GM18508 (cell line): ENCODE results near the gene HECTD4.
"Not testable (repeated sequence)": the region's sequence is repeated elsewhere in the genome, so short reads cannot be mapped to it uniquely, and the experiment has no call there.

Experiments used
- ATAC-seq: cut with Tn5 transposase; IDR thresholded peaks from one replicate; pipeline ENCODE4 v1.9.1; 2021; ENCODE audit warnings: moderate number of reproducible peaks; ENCODE audit not compliant: insufficient read depth, unreplicated experiment

HECTD4 gene

GRCh38 chr12:112361271-112361670 is 21.0 kb downstream of the HECTD4 start:
- no peak for ATAC-seq

- ATAC-seq, result no peak
Measured at GRCh38 chr12:112359290-112359689, 22.9 kb downstream of the HECTD4 start.

- ATAC-seq, result no peak
Measured at GRCh38 chr12:112357214-112357613, 25.0 kb downstream of the HECTD4 start.

- no peak for ATAC-seq
Measured at GRCh38 chr12:112354399-112354798, 27.8 kb downstream of the HECTD4 start.

GRCh38 chr12:112353393-112353792 is 28.8 kb downstream of the HECTD4 start:
- no peak for ATAC-seq

GRCh38 chr12:112352921-112353320 is 29.3 kb downstream of the HECTD4 start:
- no peak for ATAC-seq

- ATAC-seq, result no peak
Measured at GRCh38 chr12:112350593-112351592, 31.3 kb downstream of the HECTD4 start.

- ATAC-seq, result no peak
Measured at GRCh38 chr12:112349431-112349830, 32.8 kb downstream of the HECTD4 start.

GRCh38 chr12:112348926-112349325 is 33.3 kb downstream of the HECTD4 start:
- not testable (repeated sequence) for ATAC-seq

GRCh38 chr12:112347581-112347982 is 34.6 kb downstream of the HECTD4 start:
- ATAC-seq, result no peak

- ATAC-seq, result no peak
Measured at GRCh38 chr12:112346194-112346593, 36.0 kb downstream of the HECTD4 start.

- ATAC-seq, result no peak
Measured at GRCh38 chr12:112344220-112344619, 38.0 kb downstream of the HECTD4 start.

- ATAC-seq, result no peak
Measured at GRCh38 chr12:112342587-112342986, 39.6 kb downstream of the HECTD4 start.

GRCh38 chr12:112341046-112341825 is 41.0 kb downstream of the HECTD4 start:
- no peak for ATAC-seq

GRCh38 chr12:112340230-112340629 is 42.0 kb downstream of the HECTD4 start:
- ATAC-seq, result no peak

GRCh38 chr12:112334999-112335398 is 47.2 kb downstream of the HECTD4 start:
- ATAC-seq, result not testable (repeated sequence)

GRCh38 chr12:112333019-112333418 is 49.2 kb downstream of the HECTD4 start:
- ATAC-seq, result no peak

GRCh38 chr12:112331886-112332285 is 50.3 kb downstream of the HECTD4 start:
- ATAC-seq, result no peak

GRCh38 chr12:112330706-112331105 is 51.5 kb downstream of the HECTD4 start:
- no peak for ATAC-seq

- ATAC-seq, result no peak
Measured at GRCh38 chr12:112328456-112329124, 53.6 kb downstream of the HECTD4 start.
